Brain microvascular endothelial cell (primary cell): ENCODE measurements around the gene MED27.

Source experiments
- DNase-seq: peaks from one replicate; pipeline ENCODE4 v3.0.0-alpha.2; 2020
- H3K27ac ChIP-seq: fragments of 250-450 bp; sonication (Bioruptor Pico); 2 replicates; pipeline ENCODE4 v1.5.1; 2020; ENCODE audit warnings: mild to moderate bottlenecking, moderate library complexity
- H3K27me3 ChIP-seq: fragments of 250-450 bp; sonication (Bioruptor Pico); replicated peaks from 2 replicates; pipeline ENCODE4 v1.5.1; 2020; ENCODE audit warnings: mild to moderate bottlenecking
- H3K36me3 ChIP-seq: fragments of 250-450 bp; sonication (Bioruptor Pico); replicated peaks from 2 replicates; pipeline ENCODE4 v1.5.1; 2020; ENCODE audit warnings: mild to moderate bottlenecking
- H3K4me3 ChIP-seq: 2 replicates; pipeline ENCODE4 v1.5.1; 2011; ENCODE audit warnings: low read depth, mild to moderate bottlenecking, control low read depth, low read length, moderate library complexity
- CTCF ChIP-seq: IDR thresholded peaks from 2 replicates; pipeline ENCODE4 v1.5.1; 2011; ENCODE audit warnings: low read depth, mild to moderate bottlenecking, moderate library complexity, low read length, control low read depth, inconsistent platforms; ENCODE audit errors: missing control alignments
- in situ Hi-C: cut with HindIII; loops from 2 replicates; pipeline ENCODE4 v1.10.0; 2017; ENCODE audit warnings: low sequenced_read_pairs, low pct_ligation_motif_present

MED27 gene

GRCh38 chr9:131951905-131952304 is 127.8 kb downstream of the MED27 start:
- Histone ChIP-seq H3K4me3 (no peak overlapping the region), H3K27me3 (no peaks in the 10 kb centered on the region), H3K36me3 (no peaks in the 10 kb centered on the region), H3K27ac (no peak overlapping the region)
- TF ChIP-seq CTCF: no peak
- in situ Hi-C loops: no loop called here
- peak; percentile 27 for DNase-seq

GRCh38 chr9:131951155-131951554 is 128.5 kb downstream of the MED27 start:
- Histone ChIP-seq H3K4me3 (no peak overlapping the region), H3K27ac (no peak overlapping the region), H3K27me3 (no peaks in the 10 kb centered on the region), H3K36me3 (no peaks in the 10 kb centered on the region)
- in situ Hi-C loops: no loop called here
- no peak for TF ChIP-seq CTCF
- no peak for DNase-seq

- Histone ChIP-seq H3K36me3 (no peaks in the 10 kb centered on the region), H3K27me3 (no peaks in the 10 kb centered on the region), H3K4me3 (no peak overlapping the region), H3K27ac (no peak overlapping the region)
- in situ Hi-C loops: no loop called here
- no peak for DNase-seq
- TF ChIP-seq CTCF: no peak
Measured at GRCh38 chr9:131950487-131950886, 129.2 kb downstream of the MED27 start.

GRCh38 chr9:131946180-131946579 is 133.5 kb downstream of the MED27 start:
- H3K36me3 ChIP-seq: no peaks in the 10 kb centered on the region
- no peak for TF ChIP-seq CTCF
- no peak for DNase-seq
- no peaks in the 10 kb centered on the region for H3K27me3 ChIP-seq
- no peak overlapping the region for H3K27ac ChIP-seq
- no peak overlapping the region for H3K4me3 ChIP-seq
- in situ Hi-C loops: no loop called here

GRCh38 chr9:131943351-131943841 is 136.3 kb downstream of the MED27 start:
- H3K4me3 ChIP-seq: no peak overlapping the region
- in situ Hi-C loops: no loop called here

More at GRCh38 chr9:131943351-131943841, 136.3 kb downstream of the MED27 start:
- no peak for DNase-seq
- Histone ChIP-seq H3K27me3 (no peaks in the 10 kb centered on the region), H3K27ac (no peak overlapping the region), H3K36me3 (peaks cover 2% of the 10 kb centered on the region)
- TF ChIP-seq CTCF: no peak
